ENCODE results near the gene DNAJC21.

The DNAJC21 gene

GRCh38 chr5:34982823-34983222 lies 53.5 kb downstream of the DNAJC21 start:
- no peak for DNase-seq

GRCh38 chr5:34986965-34987364 lies 57.6 kb downstream of the DNAJC21 start:
- DNase-seq: no peak

- no peak for DNase-seq
Measured at GRCh38 chr5:34991486-34992238, 62.3 kb downstream of the DNAJC21 start.

- no peak for DNase-seq
Measured at GRCh38 chr5:34993951-34994350, 64.6 kb downstream of the DNAJC21 start.

- DNase-seq: no peak
Measured at GRCh38 chr5:34996261-34996660, 66.9 kb downstream of the DNAJC21 start.

- peak; percentile 90 for DNase-seq
Measured at GRCh38 chr5:34998058-34998789, 68.9 kb downstream of the DNAJC21 start.

GRCh38 chr5:35001842-35002241 lies 72.5 kb downstream of the DNAJC21 start:
- no peak for DNase-seq

- no peak for DNase-seq
Measured at GRCh38 chr5:35002459-35002858, 73.1 kb downstream of the DNAJC21 start.

GRCh38 chr5:35003018-35003957 lies 73.9 kb downstream of the DNAJC21 start:
- peak; percentile 43 for DNase-seq

- no peak for DNase-seq
Measured at GRCh38 chr5:35004200-35004599, 74.8 kb downstream of the DNAJC21 start.

GRCh38 chr5:35004771-35005170 lies 75.4 kb downstream of the DNAJC21 start:
- DNase-seq: no peak

All from NCI-H446 treated with DMSO at 0.1 percent for 48 hours (cell line).